Heart right ventricle (tissue), 16 donors: Measurements from ENCODE around the gene DNAJB11. TPM values are rescaled to one million over a fixed set of nuclear protein-coding genes. Genes with fewer than 3 reads are reported as not detected.
"Not testable (repeated sequence)": the region's sequence is repeated elsewhere in the genome, so short reads cannot be mapped to it uniquely, and the experiment has no call there.

Source experiments
- ATAC-seq, 8 donors: fragments of 200-7000 bp; cut with Tn5 transposase; one replicate each; pipeline ENCODE4 v1.9.1; 2020; ENCODE audit warnings: mild to moderate bottlenecking in 8 of 8, moderate library complexity in 8 of 8, moderate number of reproducible peaks in 1 of 8
- DNase-seq, 2 donors: peaks; one replicate each; pipeline ENCODE4 v3.0.0-alpha.2; 2020
- H3K27ac ChIP-seq, 10 donors: fragments of 200-600 bp; sonication (generic) in 2 of 10; one replicate each; pipeline versions ENCODE4 v1.5.0 to v1.8.0; 2020 to 2022; ENCODE audit warnings: mild to moderate bottlenecking in 3 of 10
- H3K27me3 ChIP-seq, 7 donors: fragments of 200-600 bp; one replicate each; pipeline ENCODE4 v1.8.0; 2021 to 2022; ENCODE audit warnings: mild to moderate bottlenecking in 2 of 7
- H3K36me3 ChIP-seq, 9 donors: fragments of 200-600 bp; sonication (generic) in 1 of 9; one replicate each; pipeline versions ENCODE4 v1.5.0 to v1.8.0; 2020 to 2022; ENCODE audit warnings: mild to moderate bottlenecking in 2 of 9
- H3K4me1 ChIP-seq, 9 donors: fragments of 200-600 bp; sonication (generic) in 1 of 9; one replicate each; pipeline versions ENCODE4 v1.5.0 to v1.8.0; 2020 to 2022; ENCODE audit warnings: mild to moderate bottlenecking in 4 of 9
- H3K4me3 ChIP-seq, 10 donors: fragments of 200-600 bp; sonication (generic) in 2 of 10; one replicate each; pipeline versions ENCODE4 v1.5.0 to v1.8.0; 2020 to 2022; ENCODE audit warnings: mild to moderate bottlenecking in 7 of 10, moderate library complexity in 2 of 10
- H3K9me3 ChIP-seq, 11 donors: fragments of 200-600 bp in 10 of 11; sonication (generic) in 2 of 11; one replicate each; pipeline versions ENCODE4 v1.5.0 to v1.8.0; 2013 to 2022; ENCODE audit warnings: mild to moderate bottlenecking in 2 of 11, control low read depth in 1 of 11, moderate library complexity in 1 of 11
- WGBS, 2 donors: extraction: QIAGEN DNeasy Blood & Tissue Kit; methylation state at CpG; one replicate each; pipeline ENCODE4 v1.1.7; 2013; ENCODE audit warnings: inconsistent platforms in 1 of 2; 5-methylcytosine and 5-hydroxymethylcytosine counted together
- intact Hi-C, 10 donors: fragments of 100-400 bp; cut with DNase I; formaldehyde crosslinking; loops; one replicate each; pipeline versions ENCODE4 v1.11.1 to v1.14.2; 2022
- polyA plus RNA-seq, 2 donors: library from polyadenylated mRNA; stranded (reverse); fragments of 200-250 nt; gene quantifications; one replicate each; pipeline ENCODE4 v1.2.3, GENCODE V29; 2013
- total RNA-seq, 10 donors: library from RNA; stranded (reverse); fragmentation: NEBNext Ultra II Directional in 3 of 10; extraction: Animal tissue kit (Norgen Biotek cat#: 25700) in 3 of 10; gene quantifications; one replicate each; pipeline versions ENCODE4 v1.2.1 to v1.2.4, GENCODE V29; 2021 to 2023
- TF ChIP-seq, protein P1 (sequence below), 9 donors: fragments of 200-600 bp; sonication (generic) in 2 of 9; IDR thresholded peaks; one replicate each; pipeline versions ENCODE4 v1.5.0 to v1.8.0; 2021 to 2022; ENCODE audit warnings: antibody characterized with exemption in 9 of 9, mild to moderate bottlenecking in 5 of 9, moderate library complexity in 1 of 9
- donor health status: Arrhythmogenic right ventricular cardiomyopathy.
- donor health status: ischemic (EF 13 %, LVEDD 7.1; RV severe dilation, severe dysfunction).
- donor health status: healthy with polysubstance abuse.
- donor health status: DM: no; HTN: yes; CAD: no.
- donor health status: DM: no; HTN: no; CAD: no.
- donor health status: ischemic (EF 25% LVEDD 6.9; RV normal size, moderate dysfunction).
- donor health status: ischemic (EF 25% LVEDD 5.7; RV mildly dilated, moderate dysfunction).
- donor health status: healthy.
- donor health status: DM: yes; HTN: yes; CAD: no.
- donor health status: Ischemic cardiomyopathy.
- donor health status: ischemic (EF 35%, LVEDD 5.7; RV mildly dilated, moderate dysfunction).
- donor health status: nonischemic (EF 11% LVEDD 7.7; RV severe dilation, severe dysfunction).
- donor health status: DM: yes; HTN: yes; CAD: no.
- donor health status: PGD.
- donor health status: ischemic (EF 29% LVEDD 5.4; RV normal size, mild dysfunction).
- donor health status: nonischemic (EF 23%, LVEDD 6.1; RV moderate dilation, normal function).

DNAJB11 gene
- total and polyA plus RNA-seq, 12 donors: 17.9 to 147 (median 24.2) TPM

DNA sequence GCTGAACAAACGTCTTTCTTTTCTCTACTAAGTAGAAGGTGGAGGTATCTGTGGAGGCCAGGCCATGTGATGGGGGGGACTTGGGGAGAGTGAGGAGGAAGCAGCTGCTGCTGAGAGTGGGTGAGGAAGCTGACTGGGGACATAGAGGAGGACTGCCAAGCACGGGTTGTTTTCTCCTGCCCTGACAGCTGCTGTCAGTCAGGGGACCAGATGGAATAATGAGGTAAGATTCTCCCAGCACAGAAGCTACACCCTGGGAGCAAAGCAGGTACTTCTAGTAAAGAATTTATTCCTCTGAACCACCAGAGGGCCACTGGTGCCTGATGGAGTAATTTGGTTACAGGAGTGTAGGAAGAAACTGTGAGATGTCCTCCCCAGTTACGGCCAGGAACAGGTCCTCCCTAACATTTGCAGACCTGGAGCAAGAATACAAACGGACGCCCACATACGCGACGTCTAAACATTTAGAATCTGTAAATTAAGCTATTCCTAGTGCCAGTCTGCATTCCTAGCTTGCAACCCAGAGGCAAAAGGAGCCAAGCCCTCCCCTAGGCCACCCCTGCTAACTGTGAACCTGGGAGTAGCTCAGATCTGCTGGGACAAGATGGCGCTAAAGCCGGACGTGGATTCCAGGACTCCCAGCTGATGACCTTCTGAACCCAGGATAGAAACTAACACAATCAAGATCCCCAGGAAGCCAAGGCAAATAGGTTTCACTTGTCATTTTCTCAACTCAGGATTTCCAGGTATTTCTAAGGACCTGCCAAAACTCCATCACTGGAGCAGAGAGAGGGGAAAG is 41.1 kb upstream of the DNAJB11 start:
- TF ChIP-seq, protein P1, sequence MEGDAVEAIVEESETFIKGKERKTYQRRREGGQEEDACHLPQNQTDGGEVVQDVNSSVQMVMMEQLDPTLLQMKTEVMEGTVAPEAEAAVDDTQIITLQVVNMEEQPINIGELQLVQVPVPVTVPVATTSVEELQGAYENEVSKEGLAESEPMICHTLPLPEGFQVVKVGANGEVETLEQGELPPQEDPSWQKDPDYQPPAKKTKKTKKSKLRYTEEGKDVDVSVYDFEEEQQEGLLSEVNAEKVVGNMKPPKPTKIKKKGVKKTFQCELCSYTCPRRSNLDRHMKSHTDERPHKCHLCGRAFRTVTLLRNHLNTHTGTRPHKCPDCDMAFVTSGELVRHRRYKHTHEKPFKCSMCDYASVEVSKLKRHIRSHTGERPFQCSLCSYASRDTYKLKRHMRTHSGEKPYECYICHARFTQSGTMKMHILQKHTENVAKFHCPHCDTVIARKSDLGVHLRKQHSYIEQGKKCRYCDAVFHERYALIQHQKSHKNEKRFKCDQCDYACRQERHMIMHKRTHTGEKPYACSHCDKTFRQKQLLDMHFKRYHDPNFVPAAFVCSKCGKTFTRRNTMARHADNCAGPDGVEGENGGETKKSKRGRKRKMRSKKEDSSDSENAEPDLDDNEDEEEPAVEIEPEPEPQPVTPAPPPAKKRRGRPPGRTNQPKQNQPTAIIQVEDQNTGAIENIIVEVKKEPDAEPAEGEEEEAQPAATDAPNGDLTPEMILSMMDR (IDR thresholded peaks at IDR 0.05): no peak
- intact Hi-C loops: no loop called here
- WGBS, 2 donors: 81 to 82% methylated on average over 11 of the region's 11 CpGs
- Histone ChIP-seq H3K4me3 (no peak overlapping the region), H3K36me3 (no peaks in the 10 kb centered on the region), H3K4me1 (peaks cover 0 to 14% (median 0%) of the 10 kb centered on the region in 9 donors), H3K27me3 (no peaks in the 10 kb centered on the region), H3K27ac (no peak overlapping the region), H3K9me3 (no peaks in the 10 kb centered on the region)
- ATAC-seq (no peak), DNase-seq (no peak)

DNA sequence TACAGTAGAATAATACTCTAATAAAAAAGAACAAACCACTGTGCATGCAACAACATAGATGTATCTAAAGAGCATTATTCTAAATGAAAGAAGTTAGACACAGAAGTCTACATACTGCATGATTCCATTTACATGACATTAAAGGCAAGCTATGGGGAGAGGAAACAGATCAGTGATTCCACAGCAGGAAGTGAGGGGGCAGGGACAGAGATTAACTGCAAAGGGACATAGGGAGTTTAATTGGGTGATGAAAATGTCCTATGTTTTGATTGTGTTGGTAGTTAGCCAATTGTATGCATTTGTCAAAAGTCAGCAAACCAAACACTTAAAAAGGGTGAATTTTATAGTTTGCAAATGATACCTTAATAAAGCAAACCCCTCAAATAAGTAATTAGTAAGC is 40.1 kb upstream of the DNAJB11 start:
- no peaks in the 10 kb centered on the region for H3K36me3 ChIP-seq
- intact Hi-C loops: loop anchor here in 1 of 10 donors (10.0 kb wide), 1 partner anchor 276 kb away; no protein-coding TSS in a partner anchor
- H3K4me3 ChIP-seq: no peak overlapping the region
- ATAC-seq (no peak), DNase-seq (no peak)
- peaks cover 0 to 15% (median 0%) of the 10 kb centered on the region in 9 donors for H3K4me1 ChIP-seq
- no peaks in the 10 kb centered on the region for H3K27me3 ChIP-seq
- TF ChIP-seq, protein P1 (IDR thresholded peaks at IDR 0.05): no peak
- H3K9me3 ChIP-seq: no peaks in the 10 kb centered on the region
- no peak overlapping the region for H3K27ac ChIP-seq

DNA sequence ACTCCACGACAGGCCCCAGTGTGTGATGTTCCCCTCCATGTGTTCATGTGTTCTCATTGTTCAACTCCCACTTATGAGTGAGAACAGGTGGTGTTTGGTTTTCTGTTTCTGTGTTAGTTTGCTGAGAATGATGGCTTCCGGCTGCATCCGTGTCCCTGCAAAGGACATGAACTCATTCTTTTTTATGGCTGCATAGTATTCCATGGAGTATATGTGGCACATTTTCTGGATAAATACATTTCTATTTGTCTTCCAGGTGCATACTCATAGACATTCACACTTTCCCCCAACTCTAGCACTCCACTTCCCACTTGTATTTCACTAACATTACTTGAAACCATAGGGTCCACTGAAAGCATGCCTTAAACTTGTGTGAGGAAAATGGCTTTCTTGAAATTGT is 38.8 kb upstream of the DNAJB11 start:
- not testable (repeated sequence) for ATAC-seq, H3K4me3 ChIP-seq, H3K27ac ChIP-seq, DNase-seq, H3K36me3 ChIP-seq, H3K9me3 ChIP-seq, H3K27me3 ChIP-seq
- intact Hi-C loops: loop anchor here in 1 of 10 donors (10.0 kb wide), 1 partner anchor 277 kb away; no protein-coding TSS in a partner anchor
- WGBS, 2 donors: 95 to 96% methylated on average over 3 of the region's 3 CpGs
- H3K4me1 ChIP-seq: peaks cover 0 to 15% (median under 1%) of the 10 kb centered on the region in 9 donors

DNA sequence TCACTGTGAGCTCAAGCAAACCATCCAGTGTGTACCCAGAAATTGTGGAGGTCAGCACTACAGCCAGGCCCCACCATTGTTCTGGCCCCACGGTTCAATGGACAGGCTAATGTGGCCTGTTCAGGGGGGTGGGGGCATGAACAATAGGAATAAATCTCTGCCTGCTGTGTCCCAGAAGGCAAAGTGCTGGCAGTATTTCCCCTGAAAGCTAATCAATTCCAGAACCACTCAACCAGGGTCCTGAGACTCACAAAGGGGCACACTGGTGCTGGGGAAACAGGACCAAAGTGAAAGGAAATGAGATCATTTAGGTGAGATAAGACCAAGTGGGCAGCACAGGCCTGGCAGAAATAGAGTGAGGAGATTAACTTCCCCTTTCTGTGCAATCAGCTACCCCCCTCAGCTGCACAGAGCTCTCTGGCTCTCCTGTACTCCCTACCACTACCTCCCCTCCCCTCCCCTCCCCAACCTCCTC is 37.9 kb upstream of the DNAJB11 start:
- Histone ChIP-seq H3K9me3 (no peaks in the 10 kb centered on the region), H3K4me1 (peaks cover 0 to 15% (median 7%) of the 10 kb centered on the region in 9 donors), H3K36me3 (no peaks in the 10 kb centered on the region), H3K27ac (no peak overlapping the region), H3K4me3 (no peak overlapping the region), H3K27me3 (no peaks in the 10 kb centered on the region)
- WGBS, 2 donors: 48 to 71% methylated on average over 1 of the region's 1 CpG
- DNase-seq (no peak), ATAC-seq (no peak)
- intact Hi-C loops: loop anchor here in 1 of 10 donors (10.0 kb wide), 1 partner anchor 278 kb away; no protein-coding TSS in a partner anchor
- TF ChIP-seq, protein P1 (IDR thresholded peaks at IDR 0.05): no peak
